Measurements from ENCODE around the gene KIF26B.
A peak's percentile ranks its signal among the peaks of the same experiment; 100 is the strongest.

Gene KIF26B

DNA sequence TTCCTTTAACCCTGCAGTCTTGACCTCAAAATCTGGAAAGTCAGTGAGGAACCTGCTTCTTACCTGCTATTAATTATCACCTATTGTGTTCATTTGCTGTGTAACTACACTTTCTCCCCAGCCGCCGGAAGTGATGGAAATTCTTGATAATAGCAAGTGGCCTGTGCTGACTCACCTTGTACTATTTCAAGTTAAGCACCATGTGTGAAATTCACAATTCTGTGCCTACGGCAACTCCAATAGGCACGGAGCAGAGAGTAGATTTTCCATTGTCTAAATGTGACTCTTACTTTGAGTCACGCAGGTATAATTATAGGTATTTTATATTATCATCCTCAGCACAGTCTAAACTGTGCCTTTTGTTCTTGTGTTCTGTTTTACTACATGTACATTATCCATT, 466.8 kb downstream of the KIF26B start:
- CTCF ChIA-PET: no interaction called here
- POLR2A ChIA-PET (ENCODE audit: low non-redundant PET): no interaction called here
- TF ChIP-seq CTCF (conservative IDR thresholded peaks at IDR 0.05; ENCODE audit: low read depth): no peak
- no peak overlapping the region for H3K27ac ChIP-seq
- DNase-seq (ENCODE audit: low spot score): peak; percentile 55

DNA sequence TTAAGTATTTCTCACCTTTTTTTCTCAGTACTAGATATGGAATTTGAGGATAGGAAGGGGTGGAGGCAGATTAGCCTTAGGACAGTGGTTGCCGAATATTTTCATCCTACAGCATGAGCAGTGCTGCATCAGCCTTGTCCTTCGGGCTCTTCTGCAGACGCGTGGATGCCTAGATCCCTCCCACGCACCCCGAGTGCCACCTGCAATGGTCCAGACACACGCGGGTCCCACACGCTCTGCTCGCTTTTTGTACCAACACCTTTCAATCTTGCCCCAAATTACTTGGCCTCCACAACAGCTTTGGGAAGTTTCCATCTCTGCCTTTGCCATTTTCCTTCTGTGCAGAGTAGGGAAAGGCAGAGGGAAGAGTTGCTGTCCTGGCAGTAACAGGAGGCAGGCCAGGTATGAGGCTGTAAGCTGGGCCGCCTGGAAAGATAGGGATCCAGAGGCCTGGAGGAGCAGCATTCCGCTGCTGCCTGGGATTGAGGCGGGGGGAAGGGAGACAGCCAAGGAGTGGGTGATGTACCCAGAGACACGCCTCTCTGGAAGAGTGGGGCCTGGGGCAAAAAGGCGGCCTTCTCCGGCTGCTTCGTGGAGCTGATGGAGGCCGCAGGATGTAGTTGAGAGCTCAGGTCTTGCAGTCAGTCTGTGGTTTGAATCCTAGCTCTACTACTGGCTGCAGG, 467.7 kb downstream of the KIF26B start:
- DNase-seq (ENCODE audit: low spot score): no peak
- ChIA-PET CTCF (interaction anchor here (0.6 kb wide), 1 partner anchor 139 kb away, joined by 3 read pairs; no protein-coding TSS in a partner anchor), POLR2A (ENCODE audit: low non-redundant PET) (no interaction called here)
- TF ChIP-seq CTCF (conservative IDR thresholded peaks at IDR 0.05; ENCODE audit: low read depth): no peak
- H3K27ac ChIP-seq: no peak overlapping the region

DNA sequence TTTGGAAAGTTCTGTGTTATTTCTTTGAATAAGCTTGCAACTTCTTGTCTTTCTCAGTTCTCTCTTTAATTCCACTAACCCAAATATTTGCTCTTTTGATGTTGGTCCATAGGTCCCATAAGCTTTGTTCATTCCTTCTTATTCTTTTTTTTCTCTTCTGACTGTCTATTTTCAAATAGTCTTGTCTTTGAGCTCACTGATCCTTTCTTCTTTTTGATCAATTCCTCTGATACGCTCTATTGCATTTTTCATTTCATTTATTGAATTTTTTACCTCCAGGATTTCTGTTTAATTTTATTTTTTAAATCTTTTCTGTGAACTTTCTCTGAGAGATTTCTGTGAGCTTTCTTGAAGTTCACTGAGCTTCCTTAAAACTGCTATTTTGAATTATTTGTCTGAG, 486.6 kb downstream of the KIF26B start:
- TF ChIP-seq CTCF (conservative IDR thresholded peaks at IDR 0.05; ENCODE audit: low read depth): no peak
- ChIA-PET POLR2A (ENCODE audit: low non-redundant PET) (no interaction called here), CTCF (no interaction called here)
- no peak for DNase-seq (ENCODE audit: low spot score)
- H3K27ac ChIP-seq: no peak overlapping the region

DNA sequence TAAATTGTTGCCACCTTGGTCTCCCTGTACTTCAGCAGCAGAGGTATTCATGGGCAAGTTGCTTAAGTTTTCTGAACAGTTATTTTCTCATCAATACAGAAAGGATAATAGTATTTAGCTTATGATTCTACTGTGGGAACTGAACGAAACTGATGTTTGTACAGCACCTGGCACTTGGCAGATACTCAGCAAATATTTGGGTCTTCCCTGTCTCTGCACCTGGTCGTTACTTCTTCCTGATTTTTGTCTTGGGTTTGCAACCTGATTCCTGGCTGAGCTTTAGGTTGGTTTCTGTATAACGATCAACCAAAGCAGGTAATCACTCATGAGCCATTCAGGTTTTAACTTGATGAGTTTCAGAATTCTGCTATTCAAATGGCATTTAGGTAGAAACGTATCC, 490.6 kb downstream of the KIF26B start:
- POLR2A ChIA-PET (ENCODE audit: low non-redundant PET): no interaction called here
- CTCF ChIA-PET: interaction anchor here (0.7 kb wide), 1 partner anchor 139 kb away, joined by 3 read pairs; no protein-coding TSS in a partner anchor
- no peak for TF ChIP-seq CTCF (conservative IDR thresholded peaks at IDR 0.05; ENCODE audit: low read depth)
- DNase-seq (ENCODE audit: low spot score): no peak
- no peak overlapping the region for H3K27ac ChIP-seq

- CTCF ChIA-PET: interaction anchor here (0.7 kb wide), 1 partner anchor 139 kb away, joined by 3 read pairs; no protein-coding TSS in a partner anchor
- POLR2A ChIA-PET (ENCODE audit: low non-redundant PET): no interaction called here
- TF ChIP-seq CTCF (conservative IDR thresholded peaks at IDR 0.05; ENCODE audit: low read depth): no peak
- no peak for DNase-seq (ENCODE audit: low spot score)
- no peak overlapping the region for H3K27ac ChIP-seq
Measured at GRCh38 chr1:245645894-245646293, 491.1 kb downstream of the KIF26B start.

- ChIA-PET CTCF (no interaction called here), POLR2A (ENCODE audit: low non-redundant PET) (no interaction called here)
- TF ChIP-seq CTCF (conservative IDR thresholded peaks at IDR 0.05; ENCODE audit: low read depth): no peak
- no peak for DNase-seq (ENCODE audit: low spot score)
- H3K27ac ChIP-seq: no peak overlapping the region
Measured at GRCh38 chr1:245648749-245649522, 494.2 kb downstream of the KIF26B start.
